Measurements from ENCODE around the gene ATF6.
"Not testable (repeated sequence)": the region's sequence is repeated elsewhere in the genome, so short reads cannot be mapped to it uniquely, and the experiment has no call there.

ATF6 gene

GRCh38 chr1:161736335-161736969, 29.7 kb upstream of the ATF6 start:
- no peak for DNase-seq

- no peak for DNase-seq
Observed at GRCh38 chr1:161737625-161738024, 28.5 kb upstream of the ATF6 start.

- DNase-seq: peak in 1 of 2 donors; percentile 23
Observed at GRCh38 chr1:161738627-161739287, 27.4 kb upstream of the ATF6 start.

- peak in 1 of 2 donors; percentile 22 for DNase-seq
Observed at GRCh38 chr1:161739865-161740566, 26.1 kb upstream of the ATF6 start.

- no peak for DNase-seq
Observed at GRCh38 chr1:161740921-161741320, 25.2 kb upstream of the ATF6 start.

GRCh38 chr1:161743231-161743630, 22.9 kb upstream of the ATF6 start:
- DNase-seq: no peak

- no peak for DNase-seq
Observed at GRCh38 chr1:161747801-161748200, 18.3 kb upstream of the ATF6 start.

- DNase-seq: peak; percentile 87 to 97
Observed at GRCh38 chr1:161749509-161750407, 16.4 kb upstream of the ATF6 start, which contains the start of gene DUSP12. Gene DUSP12, plus strand, starts transcription at chr1:161749786. Its CDS starts 16 bp downstream, at chr1:161749802.

GRCh38 chr1:161763522-161764098, 2.5 kb upstream of the ATF6 start:
- DNase-seq: no peak

- DNase-seq: no peak
Observed at GRCh38 chr1:161768461-161768860, 2.3 kb downstream of the ATF6 start.

- DNase-seq: no peak
Observed at GRCh38 chr1:161768986-161769672, 3.0 kb downstream of the ATF6 start.

GRCh38 chr1:161769673-161770045, 3.5 kb downstream of the ATF6 start:
- DNase-seq: not testable (repeated sequence)

- no peak for DNase-seq
Observed at GRCh38 chr1:161770250-161770649, 4.1 kb downstream of the ATF6 start.

- DNase-seq: no peak
Observed at GRCh38 chr1:161771161-161771560, 5.0 kb downstream of the ATF6 start.

- no peak for DNase-seq
Observed at GRCh38 chr1:161771973-161772372, 5.9 kb downstream of the ATF6 start.

GRCh38 chr1:161772397-161772796, 6.3 kb downstream of the ATF6 start:
- DNase-seq: peak in 1 of 2 donors; percentile 31

GRCh38 chr1:161773791-161774190, 7.7 kb downstream of the ATF6 start:
- DNase-seq: no peak

- no peak for DNase-seq
Observed at GRCh38 chr1:161777261-161777660, 11.1 kb downstream of the ATF6 start.

GRCh38 chr1:161778522-161778921, 12.4 kb downstream of the ATF6 start:
- DNase-seq: no peak

GRCh38 chr1:161779393-161779792, 13.3 kb downstream of the ATF6 start:
- no peak for DNase-seq

- DNase-seq: no peak
Observed at GRCh38 chr1:161781995-161782394, 15.9 kb downstream of the ATF6 start.

- no peak for DNase-seq
Observed at GRCh38 chr1:161782886-161783285, 16.8 kb downstream of the ATF6 start.

Measured in hippocampal formation (tissue), 2 donors.